IMR-90 (cell line): ENCODE results near the gene IRF2.

ENCODE experiments used
- CEBPB ChIP-seq: IDR thresholded peaks from 2 replicates; pipeline ENCODE4 v1.6.1; 2012; ENCODE audit warnings: low read depth, low read length, improper control_type of control experiment
- CTCF ChIP-seq: conservative IDR thresholded peaks from 2 replicates; pipeline ENCODE4 v1.5.1; 2012; ENCODE audit warnings: mild to moderate bottlenecking, low read depth, low read length, improper control_type of control experiment
- FOS ChIP-seq: fragments of 150-350 bp; IDR thresholded peaks from 2 replicates; pipeline ENCODE4 v1.6.1; 2016; ENCODE audit warnings: low read depth, low read length

- TF ChIP-seq CTCF (no peak), CEBPB (peak; percentile 58; the same call in 1 of the 2 replicates), FOS (no peak)
These were observed 103.5 kb downstream of the IRF2 start for GRCh38 chr4:184370711-184371389.
